B cell (primary cell): ENCODE results near the gene MPZL3. TPM values are rescaled to one million over a fixed set of nuclear protein-coding genes. Genes with fewer than 3 reads are reported as not detected.

Source experiments
- ATAC-seq: fragments of 200-7000 bp; cut with Tn5 transposase; one replicate; pipeline ENCODE4 v1.10.0; 2021; ENCODE audit warnings: low read depth, mild to moderate bottlenecking, moderate number of reproducible peaks, moderate library complexity
- CTCF ChIA-PET: fragments of 350-600 bp; sonication (Branson Sonifier 250); formaldehyde crosslinking; loops from one replicate; lab custom pipeline; 2021; ENCODE audit warnings: antibody characterized with exemption, inconsistent platforms; lab: Charles Lee
- POLR2A ChIA-PET: fragments of 350-600 bp; sonication (Branson Sonifier 250); formaldehyde crosslinking; loops from one replicate; lab custom pipeline; 2021; ENCODE audit warnings: antibody characterized with exemption; lab: Charles Lee
- DNase-seq: peaks from one replicate; pipeline ENCODE4 v3.0.0; 2013
- H2AFZ ChIP-seq: 2 replicates; pipeline ENCODE4 v1.6.1; 2012; ENCODE audit warnings: mild to moderate bottlenecking, low read depth, low read length; ENCODE audit not compliant: insufficient read depth, poor library complexity, severe bottlenecking
- H3K27ac ChIP-seq, 2 donors: 1 replicate in 1 of 2; 2 replicates in 1 of 2; pipeline ENCODE4 v1.5.1; 2012 to 2013; ENCODE audit warnings: low read length in 2 of 2, mild to moderate bottlenecking in 2 of 2, moderate library complexity in 1 of 2
- H3K27me3 ChIP-seq, 4 experiments: fragments of 200-600 bp in 1 of 4; sonication (generic) in 1 of 4; replicated peaks in 1 of 4; 1 replicate in 2 of 4; 2 replicates in 2 of 4; pipeline versions ENCODE4 v1.6.1 to v1.7.0; 2013 to 2016; ENCODE audit warnings: low read length in 3 of 4, mild to moderate bottlenecking in 2 of 4, mixed read lengths in 1 of 4, moderate library complexity in 1 of 4; ENCODE audit not compliant: insufficient read depth in 4 of 4, control insufficient read depth in 3 of 4; ENCODE audit errors: control extremely low read depth in 1 of 4
- H3K36me3 ChIP-seq, 2 experiments: replicated peaks in 1 of 2; 1 replicate in 1 of 2; 2 replicates in 1 of 2; pipeline versions ENCODE4 v1.6.1 to v1.7.1; 2013; ENCODE audit warnings: low read length in 1 of 2; ENCODE audit not compliant: insufficient read depth in 2 of 2, control insufficient read depth in 1 of 2; ENCODE audit errors: control extremely low read depth in 1 of 2, extremely low read depth in 1 of 2
- H3K4me1 ChIP-seq, 2 donors: fragments of 200-600 bp in 1 of 2; sonication (generic) in 1 of 2; 1 replicate in 1 of 2; 2 replicates in 1 of 2; pipeline versions ENCODE4 v1.5.1 to v1.6.1; 2013 to 2017; ENCODE audit warnings: low read length in 2 of 2; ENCODE audit not compliant: control insufficient read depth in 2 of 2, insufficient read depth in 2 of 2
- H3K4me2 ChIP-seq: replicated peaks from 2 replicates; pipeline ENCODE3; 2012; ENCODE audit warnings: mild to moderate bottlenecking, low read depth, low read length; ENCODE audit not compliant: poor library complexity, severe bottlenecking
- H3K4me3 ChIP-seq, 5 experiments: fragments of 200-600 bp in 1 of 5; sonication (generic) in 1 of 5; 1 replicate in 3 of 5; 2 replicates in 2 of 5; pipeline versions ENCODE4 v1.5.1 to v1.7.0; 2011 to 2016; ENCODE audit warnings: low read length in 4 of 5, mild to moderate bottlenecking in 4 of 5, low read depth in 2 of 5, control low read depth in 1 of 5, moderate library complexity in 1 of 5; ENCODE audit not compliant: insufficient read depth in 1 of 5; ENCODE audit errors: control extremely low read depth in 1 of 5, extremely low read depth in 1 of 5
- H3K79me2 ChIP-seq: fragments of 200-600 bp; sonication (generic); one replicate; pipeline ENCODE4 v1.6.0; 2016; ENCODE audit warnings: low read length; ENCODE audit not compliant: control insufficient read depth, insufficient read depth
- H3K9ac ChIP-seq: fragments of 200-600 bp; sonication (generic); 2 replicates; pipeline ENCODE4 v1.6.1; 2017; ENCODE audit warnings: mild to moderate bottlenecking, low read length, moderate library complexity
- H3K9me3 ChIP-seq, 3 donors: one replicate each; pipeline versions ENCODE4 v1.6.1 to v1.7.1; 2013; ENCODE audit warnings: low read length in 2 of 3; ENCODE audit not compliant: control insufficient read depth in 2 of 3, insufficient read depth in 1 of 3; ENCODE audit errors: control extremely low read depth in 1 of 3
- H4K20me1 ChIP-seq: 2 replicates; pipeline ENCODE4 v1.6.0; 2012; ENCODE audit warnings: mild to moderate bottlenecking, low read length; ENCODE audit not compliant: insufficient read depth, control insufficient read depth, poor library complexity, severe bottlenecking
- H3K27ac Mint-ChIP-seq: one replicate; pipeline ENCODE4 v1.8.0; 2021; ENCODE audit warnings: mixed read lengths
- H3K27me3 Mint-ChIP-seq: one replicate; pipeline ENCODE4 v1.8.0; 2021; ENCODE audit warnings: mixed read lengths
- H3K4me1 Mint-ChIP-seq: one replicate; pipeline ENCODE4 v1.8.0; 2021; ENCODE audit warnings: mixed read lengths
- H3K4me3 Mint-ChIP-seq: one replicate; pipeline ENCODE4 v1.8.0; 2021; ENCODE audit warnings: mixed read lengths
- H3K9me3 Mint-ChIP-seq: one replicate; pipeline ENCODE4 v1.8.0; 2022; ENCODE audit warnings: mixed read lengths; ENCODE audit not compliant: insufficient read depth
- CTCF ChIP-seq: fragments of 200-600 bp; IDR thresholded peaks from one replicate; pipeline ENCODE4 v1.8.0; 2022; ENCODE audit warnings: antibody characterized with exemption, mild to moderate bottlenecking
- EZH2 ChIP-seq: IDR thresholded peaks from 2 replicates; pipeline ENCODE4 v1.6.1; 2012; ENCODE audit warnings: borderline replicate concordance, low read depth, mild to moderate bottlenecking, moderate library complexity, low read length; ENCODE audit not compliant: insufficient read depth, poor library complexity, severe bottlenecking
- WGBS: methylation state at CpG from one replicate; pipeline ENCODE4 v1.1.5; 2013; ENCODE audit warnings: missing lambda C conversion rate; ENCODE audit not compliant: insufficient coverage; 5-methylcytosine and 5-hydroxymethylcytosine counted together
- intact Hi-C: fragments of 100-400 bp; cut with micrococcal nuclease; formaldehyde crosslinking; loops from one replicate; pipeline ENCODE4 v1.10.0; 2022
- polyA plus RNA-seq: library from polyadenylated mRNA; depleted of rRNA; stranded (reverse); fragments of >200 nt; gene quantifications from 2 replicates; pipeline ENCODE4 v1.2.3, GENCODE V29; 2012
- total RNA-seq, 2 donors: library from RNA; stranded (reverse); fragments of 120-200 nt in 1 of 2; gene quantifications; 1 replicate in 1 of 2; 2 replicates in 1 of 2; pipeline versions ENCODE4 v1.2.3 to v1.2.4, GENCODE V29; 2013 to 2022

Gene MPZL3
- total and polyA plus RNA-seq, 2 donors (not counting 1 experiment from before 2014, with no cell fraction given) = 1.4 to 4.2 TPM

DNA sequence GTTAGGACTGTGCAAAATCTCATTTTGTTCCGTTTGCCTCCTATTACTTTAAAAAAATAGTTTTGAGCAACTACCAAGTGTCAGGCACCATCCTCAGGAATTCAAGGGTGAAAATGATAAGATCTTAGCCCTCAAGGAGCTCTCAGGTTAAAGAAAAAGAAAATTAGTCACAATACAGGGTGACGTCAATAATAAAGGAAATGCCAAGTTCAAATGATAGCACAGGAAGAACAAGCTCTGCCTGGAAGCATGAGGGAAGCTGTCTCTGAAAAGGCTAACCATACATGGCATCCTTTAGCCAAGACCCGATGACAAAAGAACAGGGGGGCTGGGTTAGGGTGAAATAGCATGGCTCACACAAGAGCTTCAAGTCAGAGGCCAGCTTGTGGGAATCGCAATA is 23.0 kb upstream of the MPZL3 start:
- Histone ChIP-seq H3K9me3 (peaks cover 0 to 1% (median 0%) of the 10 kb centered on the region in 3 donors), H3K9ac (no peak overlapping the region), H3K4me3 (no peak overlapping the region), H3K27me3 (peaks cover 0 to 31% (median 14%) of the 10 kb centered on the region in 4 experiments), H3K27ac (no peak overlapping the region), H2AFZ (no peak overlapping the region), H4K20me1 (no peaks in the 10 kb centered on the region), H3K4me1 (peaks cover 0 to under 1% of the 10 kb centered on the region in 2 donors), H3K36me3 (no peaks in the 10 kb centered on the region), H3K4me2 (no peak overlapping the region), H3K79me2 (no peaks in the 10 kb centered on the region)
- Mint-ChIP-seq H3K27me3 (peaks cover 49% of the 10 kb centered on the region), H3K27ac (no peak overlapping the region), H3K4me1 (peaks cover 1% of the 10 kb centered on the region), H3K9me3 (no peaks in the 10 kb centered on the region), H3K4me3 (no peak overlapping the region)
- ATAC-seq = no peak
- DNase-seq = no peak
- intact Hi-C loops = no loop called here
- WGBS = no CpG with 5 or more reads among the region's 4 CpGs
- TF ChIP-seq EZH2 (no peak), CTCF (no peak)
- ChIA-PET CTCF (no interaction called here), POLR2A (no interaction called here)

- Histone ChIP-seq H3K9ac (no peak overlapping the region), H3K27me3 (peaks cover 0 to 38% (median 20%) of the 10 kb centered on the region in 4 experiments), H3K27ac (no peak overlapping the region), H3K79me2 (no peaks in the 10 kb centered on the region), H3K4me2 (no peak overlapping the region), H3K4me1 (no peaks in the 10 kb centered on the region), H3K36me3 (no peaks in the 10 kb centered on the region), H4K20me1 (no peaks in the 10 kb centered on the region), H3K4me3 (no peak overlapping the region), H3K9me3 (no peaks in the 10 kb centered on the region), H2AFZ (no peak overlapping the region)
- no peaks in the 10 kb centered on the region for H3K9me3 Mint-ChIP-seq
- peaks cover 58% of the 10 kb centered on the region for H3K27me3 Mint-ChIP-seq
- CTCF ChIA-PET = no interaction called here
- TF ChIP-seq CTCF = no peak
- no peak for TF ChIP-seq EZH2
- no peaks in the 10 kb centered on the region for H3K4me1 Mint-ChIP-seq
- ATAC-seq (no peak), DNase-seq (no peak)
- POLR2A ChIA-PET = no interaction called here
- intact Hi-C loops = no loop called here
- no peak overlapping the region for H3K4me3 Mint-ChIP-seq
- H3K27ac Mint-ChIP-seq = no peak overlapping the region
- WGBS = no CpG with 5 or more reads among the region's 2 CpGs
These were observed 22.0 kb upstream of the MPZL3 start for GRCh38 chr11:118274186-118274585.
